ENCODE data around the gene SMIM14.
A peak's percentile ranks its signal among the peaks of the same experiment; 100 is the strongest.
"Not testable (repeated sequence)": the region's sequence is repeated elsewhere in the genome, so short reads cannot be mapped to it uniquely, and the experiment has no call there.

The SMIM14 gene

DNA sequence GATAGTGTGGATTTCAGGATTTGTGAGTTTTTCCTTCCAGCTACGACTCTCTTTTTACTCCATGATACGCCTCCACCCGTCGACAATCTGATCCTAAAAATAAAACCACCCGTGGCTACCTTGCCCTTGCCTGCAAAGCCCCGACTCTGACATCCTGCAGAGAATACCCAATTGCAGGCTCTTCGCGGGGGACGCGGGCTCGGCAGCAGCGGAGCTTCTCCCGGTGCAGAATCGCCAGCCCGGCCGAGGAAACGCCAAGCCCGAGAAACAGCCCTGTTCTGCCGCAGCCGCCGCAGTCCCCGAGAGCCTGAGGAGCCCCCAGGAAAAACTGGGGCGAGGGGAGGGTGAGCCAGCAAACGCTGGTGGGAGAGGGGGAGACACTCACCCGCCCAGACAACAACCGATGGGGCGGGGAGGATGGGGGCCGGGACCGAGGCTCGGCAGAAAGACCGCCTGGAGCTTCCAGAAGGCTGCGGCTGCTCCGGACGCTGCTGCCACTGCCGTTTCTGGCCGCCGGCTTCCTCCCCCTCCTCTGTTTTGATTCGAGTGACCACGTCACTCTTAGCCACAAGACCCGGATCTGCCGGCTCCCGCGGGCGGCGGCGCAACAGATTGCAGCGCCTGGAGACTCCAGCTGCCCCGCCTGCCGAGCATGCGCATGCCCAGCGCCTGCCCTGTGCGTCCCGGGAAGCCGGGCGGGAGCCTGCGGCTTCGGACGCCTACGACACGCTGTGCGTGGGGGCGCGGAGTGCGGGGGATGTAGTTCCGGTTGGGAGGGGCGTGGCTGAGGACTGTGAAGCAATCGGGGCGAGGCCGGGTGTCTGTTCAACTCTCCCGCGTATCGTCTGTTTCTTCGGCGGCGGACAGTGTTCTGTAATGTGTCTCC, at the start of gene SMIM14:
TSS of gene SMIM14 (minus strand) at position 512 of the 886 bp plus-strand sequence. CDS start 33,720 bp downstream, outside the sequence.
- DNase-seq (ENCODE audit: low read depth) = peak; percentile 78

DNA sequence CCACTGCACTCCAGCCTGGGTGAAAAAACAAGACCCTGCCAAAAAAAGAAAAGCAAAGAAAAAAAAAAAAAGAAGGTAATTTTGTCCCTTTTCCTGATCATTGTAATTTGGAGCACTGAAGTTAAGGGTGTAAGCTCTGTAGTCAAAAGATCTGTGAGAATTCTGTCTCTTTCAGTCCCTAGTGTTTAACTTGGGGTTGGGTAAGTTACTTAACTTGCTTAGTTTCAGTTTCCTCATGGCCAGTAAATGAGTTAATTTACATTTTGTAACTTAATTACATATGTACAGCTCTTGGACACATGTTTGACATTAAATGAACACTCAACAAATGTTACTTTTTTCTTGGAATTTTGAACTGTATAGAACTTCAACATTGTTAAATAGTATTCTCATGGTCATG, 48.3 kb upstream of the SMIM14 start:
- DNase-seq (ENCODE audit: low read depth) = no peak

DNA sequence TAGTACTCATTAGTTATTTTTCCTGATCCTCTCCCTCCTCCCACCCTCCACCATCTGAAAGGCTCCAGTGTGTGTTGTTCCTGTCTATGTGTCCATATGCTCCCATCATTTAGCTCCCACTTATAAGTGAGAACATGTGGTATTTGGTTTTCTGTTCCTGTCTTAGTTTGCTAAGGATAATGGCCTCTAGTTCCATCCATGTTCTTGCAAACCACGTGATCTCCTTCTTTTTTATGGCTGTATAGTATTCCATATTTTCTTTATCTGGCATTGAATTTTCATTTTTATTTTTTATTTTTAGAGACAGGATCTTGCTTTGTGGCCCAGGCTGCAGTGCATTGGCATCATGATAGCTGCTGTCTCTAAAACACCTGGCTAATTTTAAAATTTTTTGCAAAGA, 47.3 kb upstream of the SMIM14 start:
- no peak for DNase-seq (ENCODE audit: low read depth)

DNA sequence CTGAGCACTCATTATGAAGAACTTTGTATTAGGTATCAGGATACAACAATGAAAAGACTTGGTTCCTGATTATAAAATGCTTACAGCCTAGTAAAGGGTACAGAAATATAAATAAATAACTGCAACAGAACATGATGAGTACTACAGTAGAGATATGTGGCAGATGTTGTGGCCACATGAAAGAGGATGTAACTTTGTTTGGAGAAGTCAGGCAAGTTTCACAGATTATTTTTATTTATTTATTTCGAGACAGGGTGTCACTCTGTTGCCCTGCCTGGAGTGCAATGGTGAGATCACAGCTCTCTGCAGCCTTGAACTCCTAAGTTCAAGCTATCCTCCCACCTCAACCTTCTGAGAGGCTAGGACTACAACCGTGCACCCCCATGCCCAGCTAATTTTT, 43.5 kb upstream of the SMIM14 start:
- no peak for DNase-seq (ENCODE audit: low read depth)

DNA sequence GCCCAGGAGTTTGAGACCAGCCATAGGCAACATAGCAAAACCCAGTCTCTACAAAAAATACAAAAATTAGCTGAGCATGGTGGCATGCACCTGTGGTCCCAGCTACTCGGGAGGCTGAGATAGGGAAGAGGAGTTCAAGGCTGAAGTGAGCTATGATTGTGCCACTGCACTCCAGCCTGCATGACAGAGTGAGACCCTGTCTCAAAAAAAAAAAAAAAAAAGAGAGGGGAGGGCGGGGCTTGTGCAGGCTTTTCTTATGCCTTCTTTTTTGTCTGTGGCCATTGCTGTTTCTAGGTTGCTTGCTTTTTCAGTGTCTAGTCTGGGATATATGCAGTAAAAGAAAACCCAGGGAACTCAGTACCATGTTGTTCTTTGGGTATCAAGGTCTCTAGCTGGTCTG, 42.3 kb upstream of the SMIM14 start:
- not testable (repeated sequence) for DNase-seq (ENCODE audit: low read depth)

DNA sequence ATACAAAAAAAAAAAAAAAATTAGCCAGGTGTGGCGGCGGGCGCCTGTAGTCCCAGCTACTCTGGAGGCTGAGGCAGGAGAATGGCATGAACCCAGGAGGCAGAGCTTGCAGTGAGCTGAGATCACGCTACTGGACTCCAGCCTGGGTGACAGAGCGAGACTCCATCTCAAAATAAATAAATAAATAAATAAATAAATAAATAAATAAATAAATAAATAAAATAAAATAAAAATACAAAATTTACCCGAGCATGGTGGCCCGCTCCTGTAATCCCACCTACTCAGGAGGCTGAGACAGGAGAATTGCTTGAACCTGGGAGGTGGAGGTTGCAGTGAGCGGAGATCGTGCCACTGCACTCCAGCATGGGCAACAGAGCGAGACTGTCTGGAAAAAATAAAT, 37.0 kb upstream of the SMIM14 start:
- not testable (repeated sequence) for DNase-seq (ENCODE audit: low read depth)

DNA sequence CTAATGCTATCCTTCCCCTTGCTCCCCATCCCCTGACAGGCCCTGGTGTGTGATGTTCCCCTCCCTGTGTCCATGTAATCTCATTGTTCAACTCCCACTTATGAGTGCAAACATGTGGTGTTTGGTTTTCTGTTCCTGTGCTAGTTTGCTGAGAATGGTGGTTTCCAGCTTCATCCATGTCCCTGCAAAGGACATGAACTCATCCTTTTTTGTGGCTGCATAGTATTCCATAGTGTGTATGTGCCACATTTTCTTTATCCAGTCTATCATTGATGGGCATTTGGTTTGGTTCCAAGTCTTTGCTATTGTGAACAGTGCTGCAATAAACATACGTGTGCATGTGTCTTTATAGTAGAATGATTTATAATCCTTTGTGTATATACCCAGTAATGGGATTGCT, 31.6 kb upstream of the SMIM14 start:
- DNase-seq (ENCODE audit: low read depth) = not testable (repeated sequence)

DNA sequence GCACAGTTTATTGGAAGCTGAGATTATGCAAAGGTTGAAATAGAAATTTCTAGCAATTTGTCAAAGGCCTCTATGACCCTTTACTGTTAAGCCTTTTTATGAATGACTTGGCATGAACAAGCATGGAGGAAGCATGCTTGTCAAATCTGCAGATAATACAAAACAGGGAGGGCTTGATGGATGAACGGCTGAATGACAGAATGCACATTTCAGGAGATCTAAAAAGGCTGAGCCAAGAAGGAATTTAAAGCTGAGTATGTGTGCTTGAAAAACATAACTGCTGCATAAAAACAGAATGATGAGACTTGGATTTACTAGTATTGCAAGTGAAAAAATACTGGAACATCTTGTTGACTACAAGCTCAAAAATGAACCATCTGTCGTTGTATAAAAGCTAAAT, 30.2 kb upstream of the SMIM14 start:
- DNase-seq (ENCODE audit: low read depth) = no peak

DNA sequence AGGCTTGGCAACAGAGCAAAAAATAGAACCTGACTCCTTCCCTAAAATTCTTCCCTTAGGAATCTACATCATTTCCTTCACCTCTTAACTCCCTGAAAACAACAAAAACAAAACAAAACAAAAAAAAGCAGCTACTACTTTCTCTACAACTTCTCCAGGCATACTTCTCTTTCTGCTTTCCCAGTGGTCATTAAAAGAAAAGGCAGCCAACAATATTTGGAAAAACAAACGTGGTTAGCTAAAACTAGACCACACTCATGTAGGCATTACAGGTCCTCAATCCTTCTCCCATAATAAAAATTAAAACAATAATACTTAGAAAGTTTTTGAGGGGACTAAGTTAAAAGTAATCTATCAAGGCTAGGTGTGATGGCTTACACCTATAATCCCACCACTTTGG, 29.0 kb upstream of the SMIM14 start:
- DNase-seq (ENCODE audit: low read depth) = no peak

DNA sequence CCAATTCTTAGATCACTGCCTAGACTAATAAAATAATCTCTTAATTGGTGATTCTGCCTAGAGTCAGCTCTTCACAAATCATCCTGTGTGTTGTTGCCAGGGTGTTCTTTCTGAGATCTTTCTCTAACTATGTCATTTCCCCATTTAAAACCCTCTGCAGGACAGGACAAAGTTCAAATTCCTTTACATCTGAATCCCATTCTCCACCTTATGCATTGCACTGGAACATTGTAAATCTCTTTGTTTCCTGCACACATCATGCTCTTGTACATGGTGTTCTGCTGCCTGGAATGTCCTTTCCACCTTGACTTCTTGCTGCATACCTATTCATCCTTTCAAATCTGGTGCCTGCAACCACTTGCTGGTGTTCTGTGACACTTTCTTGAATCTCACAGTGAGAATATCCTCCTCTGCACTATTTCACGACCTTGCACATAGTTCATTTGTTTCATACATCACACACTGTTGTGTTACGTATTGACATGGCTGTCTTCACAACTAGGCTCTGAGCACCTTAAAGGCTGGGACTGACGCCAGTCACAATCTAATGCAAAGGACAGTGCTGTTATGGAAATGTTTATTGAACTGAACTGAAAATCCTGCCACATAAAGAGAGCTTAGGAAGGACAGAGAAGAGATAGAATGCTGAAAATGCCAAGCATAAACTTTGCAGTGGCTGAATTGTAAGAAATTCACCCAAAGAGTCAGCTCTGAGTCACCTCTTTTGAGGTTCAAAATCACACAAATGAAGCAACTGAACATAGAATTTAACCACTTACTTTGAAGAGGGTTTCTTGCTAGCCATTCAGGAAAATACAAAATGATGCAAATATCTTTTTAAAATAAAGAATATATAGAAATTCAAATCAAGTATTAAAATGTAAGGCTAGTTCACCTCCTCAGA, 26.4 kb upstream of the SMIM14 start:
- no peak for DNase-seq (ENCODE audit: low read depth)

DNA sequence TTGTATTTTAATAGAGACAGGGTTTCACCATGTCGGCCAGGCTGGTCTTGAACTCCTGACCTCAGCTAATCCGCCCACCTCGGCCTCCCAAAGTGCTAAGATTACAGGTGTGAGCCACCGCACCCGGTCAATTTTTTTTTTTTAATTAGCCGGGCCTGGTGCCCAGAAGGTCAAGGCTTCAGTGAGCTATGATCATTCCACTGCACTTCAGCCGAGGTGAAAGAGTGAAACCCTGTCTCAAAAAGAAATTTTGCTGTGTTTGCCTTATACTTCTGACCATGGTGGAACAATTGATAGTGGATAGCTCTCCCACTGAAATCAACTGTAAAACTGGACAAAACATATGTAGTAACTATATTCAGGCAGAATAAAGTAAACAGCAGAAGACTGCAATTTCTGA, 24.0 kb upstream of the SMIM14 start:
- no peak for DNase-seq (ENCODE audit: low read depth)

DNA sequence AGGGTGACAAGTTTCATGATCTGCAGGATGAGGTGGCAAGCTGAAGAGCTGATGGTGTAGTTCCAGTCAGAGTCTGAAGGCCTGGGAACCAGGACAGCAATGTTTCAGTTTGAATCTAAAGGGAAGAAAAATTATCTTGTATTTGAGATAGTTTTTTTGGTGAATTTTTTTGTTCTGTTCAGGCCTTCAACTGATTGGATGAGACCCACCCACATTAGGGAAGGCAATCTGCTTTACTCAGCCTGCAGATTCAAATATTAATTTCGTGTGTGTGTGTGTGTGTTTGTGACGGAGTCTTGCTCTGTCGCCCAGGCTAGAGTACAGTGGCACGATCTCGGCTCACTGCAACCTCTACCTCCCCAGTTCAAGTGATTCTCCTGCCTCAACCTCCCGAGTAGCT, 22.1 kb upstream of the SMIM14 start:
- no peak for DNase-seq (ENCODE audit: low read depth)

DNA sequence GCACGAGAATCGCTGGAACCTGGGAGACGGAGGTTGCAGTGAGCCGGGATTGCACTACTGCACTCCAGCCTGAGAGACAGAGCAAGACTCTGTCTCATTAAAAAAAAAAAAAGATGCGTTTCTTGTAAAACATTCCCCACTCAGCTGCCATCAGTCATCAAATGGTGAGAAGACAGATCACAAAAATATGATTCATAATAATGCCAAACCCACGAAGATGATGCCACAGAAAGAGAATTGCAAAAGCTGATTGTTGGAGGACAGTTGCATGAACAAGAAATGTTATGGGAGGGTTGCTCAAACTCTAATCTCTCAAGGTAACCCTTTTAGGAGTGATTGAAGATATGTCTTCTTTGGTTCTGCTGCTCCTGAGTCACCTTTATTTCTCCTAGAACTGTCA, 21.4 kb upstream of the SMIM14 start:
- DNase-seq (ENCODE audit: low read depth) = no peak

DNA sequence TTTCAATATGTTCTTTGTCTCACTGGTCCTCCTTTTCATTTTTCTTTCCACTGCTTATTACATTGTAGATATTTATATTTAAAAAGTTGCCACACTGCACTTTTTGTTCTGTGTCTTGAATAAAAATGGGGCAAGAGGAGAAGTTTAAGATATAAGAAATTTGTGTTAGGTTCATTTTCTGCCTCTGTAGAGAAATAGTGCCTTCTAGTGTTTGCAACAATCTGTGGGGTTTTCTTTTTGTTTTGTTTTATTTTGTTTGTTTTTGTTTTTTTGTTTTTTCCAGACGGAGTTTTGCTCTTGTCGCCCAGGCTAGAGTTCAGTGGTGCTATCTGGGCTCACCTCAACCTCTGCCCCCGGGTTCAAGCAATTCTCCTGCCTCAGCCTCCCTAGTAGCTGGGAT, 20.1 kb upstream of the SMIM14 start:
- no peak for DNase-seq (ENCODE audit: low read depth)

DNA sequence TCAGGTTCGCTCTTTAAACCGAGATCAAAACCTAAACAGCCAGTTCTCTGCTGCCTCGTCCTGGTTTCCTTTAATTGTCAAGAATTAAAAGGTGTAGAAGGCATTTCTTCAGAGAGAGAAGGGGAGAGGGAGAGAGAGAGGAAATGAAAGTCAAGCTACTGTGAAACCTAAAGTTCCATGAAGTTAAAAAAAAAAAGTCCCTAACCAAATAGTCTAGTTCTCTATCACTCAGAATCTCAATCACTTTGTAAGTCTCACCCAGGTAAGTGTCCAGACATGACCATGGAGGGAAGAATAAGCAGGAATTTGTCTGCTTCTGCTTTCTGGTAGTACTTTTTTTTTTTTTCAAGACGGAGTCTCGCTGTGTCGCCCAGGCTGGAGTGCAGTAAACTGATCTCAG, 18.8 kb upstream of the SMIM14 start:
- DNase-seq (ENCODE audit: low read depth) = no peak

DNA sequence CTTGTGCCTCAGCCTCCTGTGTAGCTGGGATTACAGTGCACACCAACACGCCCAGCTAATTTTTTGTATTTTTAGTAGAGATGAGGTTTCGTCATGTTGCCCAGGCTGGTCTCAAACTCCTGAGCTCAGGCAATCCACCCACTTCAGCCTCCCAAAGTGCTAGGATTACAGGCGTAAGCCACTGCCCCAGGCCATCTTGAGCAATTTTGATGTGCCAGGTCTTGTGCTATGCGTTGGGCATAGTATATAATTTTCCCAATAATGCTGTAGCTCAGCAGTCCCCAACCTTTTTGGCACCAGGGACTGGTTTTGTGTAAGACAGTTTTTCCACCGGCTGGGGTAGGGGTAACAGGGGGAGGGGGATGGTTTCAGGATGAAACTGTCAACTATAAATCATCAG, 18.0 kb upstream of the SMIM14 start:
- not testable (repeated sequence) for DNase-seq (ENCODE audit: low read depth)

DNA sequence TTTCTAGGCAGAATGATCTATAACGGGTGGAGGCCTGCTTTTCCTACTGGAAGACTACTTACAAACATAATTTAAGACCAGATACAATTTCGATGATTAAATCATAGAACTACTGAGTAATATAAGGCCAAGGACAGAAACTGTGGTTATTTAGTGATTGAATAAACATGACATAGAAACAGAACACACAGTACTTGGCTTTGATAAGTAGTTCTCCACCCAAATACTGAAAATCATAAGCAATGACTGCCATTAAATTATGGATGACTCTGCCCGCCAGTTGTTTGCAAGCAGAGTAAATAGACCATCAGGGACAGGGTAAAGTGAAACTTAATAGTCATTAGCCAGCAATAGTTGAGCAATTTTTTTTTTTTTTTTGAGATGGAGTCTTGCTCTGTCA, 17.2 kb upstream of the SMIM14 start:
- no peak for DNase-seq (ENCODE audit: low read depth)

DNA sequence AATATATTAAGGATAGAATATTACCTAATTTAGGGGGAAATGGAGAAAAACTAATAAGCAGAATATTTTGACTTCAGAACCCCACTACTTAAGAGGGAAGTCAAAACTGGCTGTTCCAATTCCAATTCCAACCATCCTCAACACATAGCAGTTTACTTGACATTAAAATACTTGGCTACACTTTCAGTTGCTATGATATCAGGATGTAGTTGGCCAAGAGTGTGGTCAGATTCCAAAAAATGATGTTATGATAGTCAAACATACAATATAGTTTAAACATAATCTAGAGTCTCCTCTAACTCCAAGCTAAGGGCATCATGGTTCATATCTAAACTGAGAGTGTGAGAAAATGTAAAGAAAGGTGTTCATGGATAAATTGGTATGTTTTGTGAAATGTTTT, 16.5 kb upstream of the SMIM14 start:
- DNase-seq (ENCODE audit: low read depth) = no peak

DNA sequence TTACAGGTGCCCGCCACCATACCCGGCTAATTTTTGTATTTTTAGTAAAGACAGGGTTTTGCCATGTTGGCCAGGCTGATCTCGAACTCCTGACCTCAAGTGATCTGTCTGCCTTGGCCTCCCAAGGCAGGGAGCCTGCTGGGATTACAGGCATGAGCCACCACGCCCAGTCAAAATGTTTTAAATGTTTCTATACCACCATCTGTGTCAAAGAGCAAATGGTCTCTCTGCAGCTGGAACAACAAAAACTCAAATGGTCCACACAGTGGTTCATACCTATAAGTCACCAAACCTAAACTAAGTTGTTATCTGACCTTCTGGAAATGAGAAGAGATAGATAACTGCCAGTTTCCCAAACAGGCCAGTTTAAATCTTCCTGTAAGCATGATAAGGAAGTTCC, 12.9 kb upstream of the SMIM14 start:
- not testable (repeated sequence) for DNase-seq (ENCODE audit: low read depth)

DNA sequence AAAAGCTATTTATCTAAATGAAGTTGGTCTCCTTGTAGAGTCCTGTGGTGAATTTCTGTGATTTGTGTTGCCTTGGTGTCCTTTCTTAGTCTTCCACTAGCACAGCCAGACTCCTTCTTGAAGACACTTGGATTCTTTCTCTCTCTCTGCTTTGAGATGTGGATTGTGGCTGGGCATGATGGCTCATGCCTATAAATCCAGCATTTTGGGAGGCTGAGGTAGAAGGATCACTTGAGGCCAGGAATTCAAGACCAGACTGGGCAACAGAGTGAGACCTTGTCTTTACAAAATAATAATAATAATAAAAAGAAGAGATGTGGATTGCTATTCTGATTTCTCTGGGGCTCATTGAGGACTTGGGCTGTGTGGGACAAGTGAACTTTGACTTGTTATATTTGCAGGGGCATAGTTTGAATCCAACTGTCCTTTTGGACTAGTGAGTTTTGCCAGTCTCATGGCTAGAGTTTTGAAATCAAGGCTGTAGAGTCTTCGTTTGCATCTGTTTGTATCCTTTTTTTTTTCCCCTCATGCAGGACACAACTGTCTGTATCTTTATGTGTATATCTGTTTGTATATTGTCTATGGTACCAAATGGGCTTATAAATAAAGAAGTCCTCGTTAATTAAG, 11.1 kb upstream of the SMIM14 start:
- no peak for DNase-seq (ENCODE audit: low read depth)

DNA sequence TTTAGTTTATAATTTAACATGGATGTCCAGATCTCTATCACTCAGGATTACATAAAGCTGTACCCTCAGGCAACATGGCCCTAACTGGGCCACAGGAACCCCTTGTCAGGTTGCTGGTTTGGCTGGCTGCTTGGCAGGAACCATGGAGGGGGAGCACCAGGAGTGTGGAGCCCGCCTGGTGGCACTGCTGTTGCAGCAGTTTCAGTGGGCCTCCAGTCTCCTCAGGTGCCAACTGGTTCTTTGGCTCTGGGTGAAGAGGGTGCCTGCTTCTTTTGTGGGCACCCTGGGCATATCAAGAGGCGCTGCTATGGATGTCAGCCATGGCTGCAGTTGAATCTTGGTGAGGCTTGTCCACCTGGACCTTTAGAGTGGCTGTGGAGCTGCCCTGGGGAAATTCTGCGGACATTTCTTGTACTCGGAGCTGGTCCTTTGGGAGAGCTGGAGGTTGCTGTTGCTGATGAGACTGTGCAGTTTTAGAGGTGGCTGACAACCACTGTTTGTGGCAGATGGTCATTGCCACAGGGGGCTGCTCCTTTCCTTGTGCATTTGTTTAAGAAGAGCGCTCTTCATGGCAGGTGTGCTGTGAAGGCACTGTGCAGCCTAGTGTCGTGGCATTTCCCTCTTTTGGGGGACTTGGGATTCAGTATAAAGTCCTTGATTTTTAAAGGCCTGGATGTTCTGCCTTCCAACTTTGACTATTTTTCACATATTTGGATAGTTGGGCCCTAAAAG, 10.3 kb upstream of the SMIM14 start:
- DNase-seq (ENCODE audit: low read depth) = no peak

DNA sequence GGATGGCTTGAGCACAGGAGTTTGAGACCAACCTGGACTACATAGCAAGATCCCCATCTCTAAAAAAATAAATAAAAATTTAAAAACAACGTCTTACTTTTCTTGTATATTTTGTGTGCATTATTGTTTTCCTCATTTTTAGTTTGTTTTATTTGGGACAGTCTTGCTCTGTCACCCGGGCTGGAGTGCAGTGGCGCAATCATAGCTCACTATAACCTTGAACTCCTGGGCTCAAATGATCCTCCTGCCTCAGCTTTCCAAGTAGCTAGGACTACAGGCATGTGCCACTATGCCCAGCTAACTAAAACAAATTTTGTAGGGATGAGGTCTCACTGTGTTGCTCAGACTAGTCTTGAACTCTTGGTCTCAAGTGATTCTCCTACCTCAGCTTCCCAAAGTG, 9.5 kb upstream of the SMIM14 start:
- DNase-seq (ENCODE audit: low read depth) = no peak
